COLO829 (cell line): ENCODE measurements around the gene PGA5.
"Not testable (repeated sequence)": the region's sequence is repeated elsewhere in the genome, so short reads cannot be mapped to it uniquely, and the experiment has no call there.

Source experiments
- DNase-seq: peaks from one replicate; pipeline ENCODE4 v3.0.0; 2012; ENCODE audit warnings: low spot score

PGA5 gene

DNA sequence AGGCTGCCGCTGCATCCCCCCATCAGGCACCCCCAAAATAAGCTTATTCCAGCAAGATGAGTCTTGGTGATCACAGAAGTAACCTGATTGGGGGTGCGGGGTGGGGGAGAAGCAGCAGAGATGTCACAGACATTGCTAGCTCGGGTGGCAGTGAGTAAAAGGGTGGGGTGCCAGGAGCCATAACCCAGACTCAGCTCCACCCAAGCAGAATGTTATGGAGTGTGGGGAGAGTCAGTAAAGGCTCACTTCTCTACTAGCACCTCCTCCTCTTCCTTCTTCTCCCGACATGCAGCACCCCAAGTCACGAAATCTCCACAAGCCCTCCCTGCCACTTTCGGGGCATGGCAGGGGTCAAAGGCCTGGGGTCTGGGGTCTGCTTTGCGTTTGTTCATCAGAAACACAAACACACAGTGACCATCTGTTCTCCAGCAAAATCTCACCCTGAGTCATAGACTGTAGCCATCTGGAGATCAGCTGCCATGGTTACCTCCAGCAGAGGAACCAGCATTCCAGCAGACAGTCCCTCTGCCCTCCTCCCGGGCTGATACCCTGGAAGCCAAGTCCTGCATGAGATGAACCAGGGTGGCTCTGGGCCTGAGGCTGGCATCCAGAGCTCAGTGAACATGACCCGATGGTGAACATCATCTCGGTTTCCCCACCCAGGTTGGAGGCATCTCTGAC, 14.4 kb upstream of the PGA5 start:
- not testable (repeated sequence) for DNase-seq

DNA sequence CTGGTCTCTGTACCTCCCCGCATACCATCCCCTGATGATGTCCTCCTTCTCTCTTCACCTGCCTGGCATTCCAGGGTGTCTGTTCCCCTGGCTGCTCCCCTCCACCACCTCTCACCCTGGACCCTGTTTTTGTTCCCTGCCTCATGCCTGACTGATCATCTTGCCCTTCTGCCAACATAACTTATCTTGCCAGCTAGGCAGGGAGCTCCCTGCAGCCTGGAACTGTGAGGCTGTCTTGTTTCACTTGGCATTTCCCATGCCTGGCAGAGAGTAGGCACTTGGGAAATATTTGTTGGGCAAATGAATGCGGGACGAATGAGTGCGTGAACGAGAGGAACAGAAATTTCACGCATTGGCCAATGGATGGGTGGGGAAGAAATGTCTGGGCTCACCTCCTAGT, 11.5 kb upstream of the PGA5 start:
- DNase-seq: not testable (repeated sequence)

DNA sequence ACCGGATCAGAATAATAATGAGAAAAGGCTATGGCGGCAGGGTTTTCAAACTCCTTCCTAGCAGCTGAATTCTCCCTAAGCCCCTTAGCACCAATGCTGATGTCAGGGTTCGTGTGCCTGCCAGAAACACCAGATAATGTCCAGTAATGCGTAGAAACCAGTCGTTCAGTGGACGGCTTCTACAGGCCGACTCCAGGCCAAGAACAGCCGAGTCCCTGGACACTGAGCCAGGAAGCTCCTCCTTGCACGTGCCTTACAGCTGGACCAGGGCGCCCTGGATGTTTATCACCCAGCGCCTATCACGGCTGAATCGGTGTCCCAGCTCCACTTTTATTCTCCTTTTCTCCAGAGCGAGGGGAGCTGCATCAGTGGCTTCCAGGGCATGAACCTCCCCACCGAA, 9.9 kb upstream of the PGA5 start:
- not testable (repeated sequence) for DNase-seq

DNA sequence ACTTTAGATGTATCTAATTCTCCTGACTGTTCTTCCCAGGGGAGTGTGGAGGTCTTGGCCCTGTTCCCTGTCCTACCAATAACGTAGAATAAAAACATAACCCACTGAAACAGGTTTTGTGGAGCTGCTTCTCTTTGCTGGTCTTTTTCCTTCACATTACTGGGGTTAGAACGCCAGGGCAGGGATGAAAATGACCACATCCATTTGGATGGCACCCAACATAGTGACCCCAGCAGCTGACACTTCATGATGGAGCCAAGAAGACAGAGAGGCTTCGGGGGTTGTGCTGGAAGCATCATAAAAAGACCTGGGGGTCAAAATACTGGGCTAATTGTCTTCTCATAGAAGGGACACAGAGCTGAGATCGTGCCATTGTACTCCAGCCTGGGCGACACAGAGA, 9.4 kb upstream of the PGA5 start:
- DNase-seq: not testable (repeated sequence)

DNA sequence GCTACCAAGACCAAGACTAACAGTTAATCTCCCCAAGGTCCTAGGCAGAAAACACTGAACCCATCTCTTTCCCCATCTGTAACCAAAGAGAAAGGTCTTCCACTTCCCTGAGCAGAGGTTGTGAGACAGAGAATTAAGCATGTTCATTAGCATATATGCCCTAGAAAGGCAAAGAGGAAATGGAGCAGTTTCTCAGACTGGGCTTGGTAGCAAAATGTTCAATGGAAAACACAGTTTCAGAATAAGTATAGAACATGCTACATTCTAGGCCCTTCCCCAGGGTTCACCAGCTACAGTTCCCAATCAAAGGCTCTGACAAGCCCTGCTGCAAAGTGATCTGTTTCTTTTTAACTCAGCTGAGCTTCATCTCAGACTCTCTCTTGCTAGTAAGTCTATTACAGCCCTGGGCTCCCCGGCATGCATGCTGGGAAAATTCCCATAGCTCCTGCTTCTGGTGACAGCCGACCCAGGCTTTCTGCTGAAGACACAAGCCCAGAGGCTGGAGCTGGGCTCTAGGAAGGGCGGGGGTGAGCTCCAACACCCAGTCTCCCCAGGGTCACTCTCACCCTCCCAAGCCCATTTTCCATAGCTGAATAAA, 8.3 kb upstream of the PGA5 start:
- DNase-seq: not testable (repeated sequence)

DNA sequence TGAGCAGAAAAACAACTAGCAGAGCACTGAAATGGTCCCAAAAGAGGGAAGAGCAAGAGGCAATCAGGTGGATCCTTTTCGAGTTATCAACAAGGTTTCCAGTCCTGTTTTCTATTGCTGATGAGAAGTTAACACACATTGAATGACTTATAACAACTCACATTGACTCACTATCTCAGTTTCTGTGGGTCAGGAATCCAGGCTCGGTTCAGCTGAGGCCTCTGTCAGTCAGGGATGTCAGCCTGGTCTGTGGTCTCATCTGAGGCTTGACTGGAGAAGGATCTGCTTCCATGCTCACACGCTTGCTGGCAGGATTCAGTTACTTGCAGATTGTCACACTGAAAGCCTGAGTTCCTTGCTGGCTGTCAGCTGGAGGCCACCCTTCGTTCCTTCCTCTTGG, 3.8 kb upstream of the PGA5 start:
- not testable (repeated sequence) for DNase-seq

DNA sequence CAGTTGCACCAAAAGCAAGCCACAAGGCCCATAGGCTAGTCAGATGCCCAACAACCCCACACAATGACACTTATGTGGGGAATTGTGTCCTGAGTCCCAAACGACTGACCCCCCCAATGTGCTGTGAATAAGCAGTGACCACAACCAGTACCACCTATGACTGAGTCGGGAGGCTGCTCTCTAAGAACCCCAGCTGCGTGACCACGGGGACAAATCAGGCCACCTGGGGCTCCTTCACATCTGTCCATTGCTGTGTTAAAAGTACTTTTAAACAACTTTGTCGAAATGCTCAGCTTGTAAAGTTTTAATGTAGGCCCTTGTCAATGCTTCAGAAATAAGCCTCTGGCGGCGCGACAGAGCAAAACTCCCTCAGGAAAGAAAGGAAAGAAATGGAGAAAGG, 687 bp upstream of the PGA5 start:
- DNase-seq: not testable (repeated sequence)

DNA sequence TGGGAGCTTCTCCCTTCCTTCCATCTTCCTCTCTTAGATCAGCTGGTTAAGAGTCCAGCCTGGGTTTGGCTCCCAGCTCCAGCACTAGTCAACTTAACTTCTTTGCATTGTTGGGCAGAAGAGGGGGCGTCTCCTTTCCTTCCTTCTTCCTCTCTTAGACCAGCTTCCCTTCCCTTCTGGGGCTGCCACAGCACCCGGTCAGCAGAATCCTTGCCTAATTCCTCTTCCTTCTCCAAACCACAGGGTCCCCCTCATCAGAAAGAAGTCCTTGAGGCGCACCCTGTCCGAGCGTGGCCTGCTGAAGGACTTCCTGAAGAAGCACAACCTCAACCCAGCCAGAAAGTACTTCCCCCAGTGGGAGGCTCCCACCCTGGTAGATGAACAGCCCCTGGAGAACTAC, 551 bp downstream of the PGA5 start:
- not testable (repeated sequence) for DNase-seq

DNA sequence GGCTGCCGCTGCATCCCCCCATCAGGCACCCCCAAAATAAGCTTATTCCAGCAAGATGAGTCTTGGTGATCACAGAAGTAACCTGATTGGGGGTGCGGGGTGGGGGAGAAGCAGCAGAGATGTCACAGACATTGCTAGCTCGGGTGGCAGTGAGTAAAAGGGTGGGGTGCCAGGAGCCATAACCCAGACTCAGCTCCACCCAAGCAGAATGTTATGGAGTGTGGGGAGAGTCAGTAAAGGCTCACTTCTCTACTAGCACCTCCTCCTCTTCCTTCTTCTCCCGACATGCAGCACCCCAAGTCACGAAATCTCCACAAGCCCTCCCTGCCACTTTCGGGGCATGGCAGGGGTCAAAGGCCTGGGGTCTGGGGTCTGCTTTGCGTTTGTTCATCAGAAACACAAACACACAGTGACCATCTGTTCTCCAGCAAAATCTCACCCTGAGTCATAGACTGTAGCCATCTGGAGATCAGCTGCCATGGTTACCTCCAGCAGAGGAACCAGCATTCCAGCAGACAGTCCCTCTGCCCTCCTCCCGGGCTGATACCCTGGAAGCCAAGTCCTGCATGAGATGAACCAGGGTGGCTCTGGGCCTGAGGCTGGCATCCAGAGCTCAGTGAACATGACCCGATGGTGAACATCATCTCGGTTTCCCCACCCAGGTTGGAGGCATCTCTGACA, 4.4 kb downstream of the PGA5 start:
- DNase-seq: not testable (repeated sequence)

DNA sequence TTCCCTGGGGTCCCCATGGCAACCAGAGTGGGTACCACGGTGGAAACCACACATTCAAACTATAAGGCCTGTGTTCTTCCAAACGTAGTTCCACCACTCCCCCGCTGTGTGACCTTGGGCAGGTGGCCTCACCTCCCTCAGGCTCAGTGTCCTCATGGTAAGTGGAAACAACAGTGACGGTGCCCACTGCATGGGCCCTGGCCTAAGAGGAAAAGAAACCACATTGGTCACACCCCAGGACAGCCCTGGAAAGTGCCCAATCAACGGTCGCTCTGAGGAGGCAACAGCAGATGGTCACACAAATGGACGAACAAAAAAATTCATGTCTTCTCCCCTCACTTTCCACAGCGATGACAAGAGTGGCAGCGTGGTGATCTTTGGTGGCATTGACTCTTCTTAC, 7.1 kb downstream of the PGA5 start:
- not testable (repeated sequence) for DNase-seq

DNA sequence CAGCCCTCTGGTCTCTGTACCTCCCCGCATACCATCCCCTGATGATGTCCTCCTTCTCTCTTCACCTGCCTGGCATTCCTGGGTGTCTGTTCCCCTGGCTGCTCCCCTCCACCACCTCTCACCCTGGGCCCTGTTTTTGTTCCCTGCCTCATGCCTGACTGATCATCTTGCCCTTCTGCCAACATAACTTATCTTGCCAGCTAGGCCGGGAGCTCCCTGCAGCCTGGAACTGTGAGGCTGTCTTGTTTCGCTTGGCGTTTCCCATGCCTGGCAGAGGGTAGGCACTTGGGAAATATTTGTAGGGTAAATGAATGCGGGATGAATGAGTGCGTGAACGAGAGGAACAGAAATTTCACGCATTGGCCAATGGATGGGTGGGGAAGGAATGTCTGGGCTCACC, 8.2 kb downstream of the PGA5 start:
- not testable (repeated sequence) for DNase-seq

DNA sequence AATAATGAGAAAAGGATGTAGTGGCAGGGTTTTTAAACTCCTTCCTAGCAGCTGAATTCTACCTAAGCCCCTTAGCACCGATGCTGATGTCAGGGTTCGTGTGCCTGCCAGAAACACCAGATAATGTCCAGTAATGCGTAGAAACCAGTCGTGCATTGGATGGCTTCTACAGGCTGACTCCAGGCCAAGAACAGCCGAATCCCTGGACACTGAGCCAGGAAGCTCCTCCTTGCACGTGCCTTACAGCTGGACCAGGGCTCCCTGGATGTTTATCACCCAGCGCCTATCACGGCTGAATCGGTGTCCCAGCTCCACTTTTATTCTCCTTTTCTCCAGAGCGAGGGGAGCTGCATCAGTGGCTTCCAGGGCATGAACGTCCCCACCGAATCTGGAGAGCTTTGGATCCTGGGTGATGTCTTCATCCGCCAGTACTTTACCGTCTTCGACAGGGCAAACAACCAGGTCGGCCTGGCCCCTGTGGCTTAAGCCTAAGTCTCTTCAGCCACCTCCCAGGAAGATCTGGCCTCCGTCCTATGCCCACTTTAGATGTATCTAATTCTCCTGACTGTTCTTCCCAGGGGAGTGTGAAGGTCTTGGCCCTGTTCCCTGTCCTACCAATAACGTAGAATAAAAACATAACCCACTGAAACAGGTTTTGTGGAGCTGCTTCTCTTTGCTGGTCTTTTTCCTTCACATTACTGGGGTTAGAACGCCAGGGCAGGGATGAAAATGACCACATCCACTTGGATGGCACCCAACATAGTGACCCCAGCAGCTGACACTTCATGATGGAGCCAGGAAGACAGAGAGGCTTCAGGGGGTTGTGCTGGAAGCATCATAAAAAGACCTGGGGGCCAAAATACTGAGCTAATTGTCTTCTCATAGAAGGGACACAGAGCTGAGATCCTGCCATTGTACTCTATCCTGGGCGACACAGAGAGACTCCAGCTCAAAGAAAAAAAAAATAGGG, 10.1 kb downstream of the PGA5 start:
- not testable (repeated sequence) for DNase-seq

DNA sequence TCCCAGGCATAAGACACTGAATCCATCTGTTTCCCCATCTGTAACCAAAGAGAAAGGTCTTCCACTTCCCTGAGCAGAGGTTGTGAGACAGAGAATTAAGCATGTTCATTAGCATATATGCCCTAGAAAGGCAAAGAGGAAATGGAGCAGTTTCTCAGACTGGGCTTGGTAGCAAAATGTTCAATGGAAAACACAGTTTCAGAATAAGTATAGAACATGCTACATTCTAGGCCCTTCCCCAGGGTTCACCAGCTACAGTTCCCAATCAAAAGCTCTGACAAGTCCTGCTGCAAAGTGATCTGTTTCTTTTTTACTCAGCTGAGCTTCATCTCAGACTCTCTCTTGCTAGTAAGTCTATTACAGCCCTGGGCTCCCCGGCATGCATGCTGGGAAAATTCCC, 11.4 kb downstream of the PGA5 start:
- DNase-seq: not testable (repeated sequence)

DNA sequence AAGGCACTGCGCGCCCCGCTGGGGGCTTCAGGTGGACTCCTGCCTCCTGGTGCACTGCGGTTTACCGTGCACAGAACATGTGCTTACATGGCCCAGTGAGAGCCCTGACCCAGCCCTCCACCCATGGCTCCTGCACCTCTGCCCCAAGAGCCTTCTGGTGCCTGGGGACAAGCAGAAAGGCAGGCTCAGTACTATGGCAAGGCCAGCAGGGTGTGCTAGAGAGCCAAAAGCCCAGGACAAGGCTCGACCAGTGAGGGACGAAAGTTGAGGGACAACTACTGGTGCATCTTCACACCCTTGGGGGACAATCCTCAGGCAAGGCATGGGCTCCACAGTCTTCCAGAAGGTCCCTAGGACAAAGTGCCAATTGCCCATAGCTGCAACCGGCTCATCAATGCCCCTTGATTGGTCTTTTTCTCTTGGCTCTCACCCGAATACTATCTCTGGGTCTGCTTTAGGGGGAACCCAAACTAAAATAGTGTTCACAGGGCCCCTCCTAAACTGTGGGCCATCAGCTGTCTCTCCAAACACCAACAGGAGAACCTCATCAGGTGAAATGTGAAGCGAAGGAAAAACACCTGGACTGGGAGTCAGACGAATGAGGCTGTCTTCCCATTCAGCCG, 13.5 kb downstream of the PGA5 start:
- DNase-seq: peak; percentile 84

DNA sequence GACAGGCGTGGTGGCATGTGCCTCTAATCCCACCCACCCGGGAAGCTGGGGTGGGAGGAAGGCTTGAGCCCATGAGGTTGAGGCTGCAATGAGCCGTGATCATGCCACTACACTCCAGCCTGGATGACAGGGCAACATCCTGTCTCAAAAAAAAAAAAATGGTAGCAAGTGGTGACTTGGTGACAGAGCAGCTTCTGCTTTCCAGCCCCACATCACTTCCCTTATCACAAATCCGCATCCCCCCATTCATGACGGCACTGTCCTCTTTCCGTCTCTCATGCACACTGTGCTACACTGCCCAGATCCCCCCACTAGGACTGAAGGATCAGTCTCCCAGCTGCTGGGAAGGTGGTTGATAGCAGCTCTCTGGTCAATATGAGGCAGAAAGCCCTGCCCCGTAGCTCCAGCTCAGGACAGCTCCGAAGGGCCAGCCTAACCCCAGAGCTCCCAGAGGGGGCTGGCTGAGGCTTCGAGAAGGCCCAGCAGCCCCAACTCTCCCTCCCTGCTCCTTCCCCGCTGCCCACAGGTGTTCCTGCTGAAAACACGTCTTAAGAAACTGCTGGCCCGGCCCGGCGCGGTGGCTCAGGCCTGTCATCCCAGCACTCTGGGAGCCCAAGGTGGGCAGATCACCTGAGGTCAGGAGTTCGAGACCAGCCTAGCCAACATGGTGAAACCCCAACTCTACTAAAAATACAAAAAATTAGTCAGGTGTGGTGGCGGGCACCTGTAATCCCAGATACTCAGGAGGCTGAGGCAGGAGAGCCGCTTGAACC, 15.9 kb downstream of the PGA5 start:
- no peak for DNase-seq

DNA sequence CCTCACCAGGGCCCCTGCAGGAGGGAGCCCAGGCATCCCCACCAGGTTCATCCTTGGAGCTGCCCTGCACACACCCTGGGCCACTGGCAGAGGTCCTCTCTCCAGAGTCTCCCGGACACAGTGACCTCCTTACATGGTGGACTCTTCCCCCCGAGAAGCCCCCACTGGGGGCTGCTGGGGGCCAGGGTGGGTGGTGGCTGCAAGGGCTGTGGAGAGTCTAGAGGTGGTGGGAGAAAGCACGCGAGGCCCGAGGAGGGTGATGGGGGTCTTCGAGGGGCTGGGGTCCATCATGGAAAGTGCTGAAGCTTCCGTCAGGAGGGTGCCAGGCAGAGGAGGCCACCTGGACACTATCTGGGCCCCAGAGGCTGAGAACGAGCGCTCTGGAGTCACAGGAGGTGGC, 17.6 kb downstream of the PGA5 start:
- DNase-seq: no peak

DNA sequence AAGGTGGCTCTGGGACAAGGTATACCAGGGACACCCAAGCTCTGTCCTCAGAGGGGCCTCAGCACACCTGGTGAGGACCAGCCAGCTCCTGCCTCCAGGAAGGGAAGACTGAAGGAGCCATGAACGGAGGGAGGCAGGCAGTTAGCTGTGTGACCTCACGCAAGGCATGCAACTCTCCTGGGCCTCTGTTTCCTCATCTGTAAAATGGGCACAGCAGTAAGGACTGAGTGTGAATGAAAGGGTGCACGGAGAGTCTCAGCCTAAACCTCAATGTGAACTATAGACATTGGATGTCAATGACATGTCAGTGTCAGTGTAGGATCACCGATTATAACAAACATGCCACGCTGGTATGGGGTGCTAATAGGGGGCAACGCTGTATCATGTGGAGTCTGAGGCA, 18.4 kb downstream of the PGA5 start:
- DNase-seq: no peak

DNA sequence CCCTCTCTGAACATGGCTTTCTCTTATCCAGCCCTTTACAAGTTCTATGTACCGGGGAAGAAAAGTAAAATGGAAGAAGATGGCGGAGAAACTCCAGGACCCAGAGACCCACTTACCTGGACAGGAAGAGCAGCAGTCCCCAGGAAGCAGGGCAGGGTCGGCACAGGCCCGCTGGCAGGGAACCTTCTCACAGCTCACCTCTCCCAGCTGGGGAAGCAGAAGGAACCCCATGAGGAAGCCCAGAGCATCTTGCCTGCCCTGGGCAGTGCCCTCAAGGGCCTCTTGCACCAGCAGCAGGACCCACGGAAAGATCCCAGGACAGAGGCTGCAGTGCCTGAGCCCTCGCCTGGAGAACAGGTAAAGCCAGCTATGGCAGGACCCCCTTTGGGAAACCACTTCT, 23.4 kb downstream of the PGA5 start:
- DNase-seq: no peak

DNA sequence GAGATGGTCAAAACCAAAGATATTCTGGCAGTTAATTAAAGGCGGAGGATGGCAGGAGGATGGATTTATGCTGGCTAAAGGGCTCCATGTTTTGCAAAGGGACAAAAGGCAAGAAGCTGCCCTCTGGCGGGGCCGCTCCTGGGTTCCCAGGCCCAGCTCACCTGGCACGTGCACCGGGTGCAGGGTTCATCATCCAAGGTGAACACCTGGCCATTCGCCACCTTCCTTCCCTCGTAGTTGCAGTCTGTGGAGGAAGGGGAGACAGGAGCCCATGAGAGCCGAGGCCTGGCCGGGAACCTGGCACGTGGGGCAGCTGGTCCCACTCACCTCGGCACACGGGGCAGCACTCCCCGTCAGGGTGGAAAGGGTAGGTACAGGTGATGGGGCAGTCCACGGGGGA, 23.8 kb downstream of the PGA5 start:
- DNase-seq: no peak

DNA sequence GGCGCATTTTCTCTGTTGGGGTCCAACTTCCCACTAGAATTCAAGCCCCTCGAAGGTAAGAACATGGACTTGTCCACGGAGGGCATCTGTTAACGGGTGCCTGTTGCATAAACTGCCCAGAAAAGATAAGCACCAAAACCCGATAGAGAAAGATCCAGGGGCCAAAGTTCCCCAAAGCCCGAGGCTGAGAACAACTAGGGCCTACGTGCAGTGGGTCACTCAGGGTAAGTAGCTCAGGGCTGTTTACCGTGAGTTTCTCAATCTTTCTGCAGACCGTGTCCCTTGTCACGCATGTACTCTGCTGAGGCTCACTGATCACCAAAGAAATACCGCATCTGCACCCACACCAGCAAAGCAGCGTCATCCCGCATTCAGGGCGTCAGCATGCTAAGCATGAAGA, 24.4 kb downstream of the PGA5 start:
- no peak for DNase-seq

DNA sequence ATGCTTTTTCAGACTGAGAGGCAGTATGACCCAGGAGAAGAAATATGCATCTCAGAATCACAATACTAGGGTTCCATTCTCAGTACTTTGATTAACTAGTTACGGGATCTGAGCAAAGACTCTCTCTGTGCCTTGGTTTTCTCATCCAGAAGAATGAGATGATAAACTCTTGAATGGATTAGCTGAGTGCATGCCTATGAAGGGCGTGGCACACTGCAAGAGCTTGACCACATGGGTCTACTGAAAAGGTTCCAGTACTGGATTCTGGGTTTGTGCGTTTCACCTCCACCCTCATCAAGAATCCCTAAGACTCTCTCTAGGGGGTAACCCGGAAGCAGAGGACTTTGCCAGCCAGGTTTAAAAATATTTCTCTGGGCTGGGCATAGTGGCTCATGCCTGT, 25.6 kb downstream of the PGA5 start:
- no peak for DNase-seq
